Activated CD4-positive, alpha-beta T cell treated with anti-CD3 and anti-CD28 coated beads, Interleukin-2, amount 50 U/mL, for 1 hour (primary cell): ENCODE data around the gene PCDHGC3.

Source experiments
- DNase-seq: peaks from one replicate; pipeline ENCODE4 v3.0.0-alpha.2; 2020

PCDHGC3 gene

DNA sequence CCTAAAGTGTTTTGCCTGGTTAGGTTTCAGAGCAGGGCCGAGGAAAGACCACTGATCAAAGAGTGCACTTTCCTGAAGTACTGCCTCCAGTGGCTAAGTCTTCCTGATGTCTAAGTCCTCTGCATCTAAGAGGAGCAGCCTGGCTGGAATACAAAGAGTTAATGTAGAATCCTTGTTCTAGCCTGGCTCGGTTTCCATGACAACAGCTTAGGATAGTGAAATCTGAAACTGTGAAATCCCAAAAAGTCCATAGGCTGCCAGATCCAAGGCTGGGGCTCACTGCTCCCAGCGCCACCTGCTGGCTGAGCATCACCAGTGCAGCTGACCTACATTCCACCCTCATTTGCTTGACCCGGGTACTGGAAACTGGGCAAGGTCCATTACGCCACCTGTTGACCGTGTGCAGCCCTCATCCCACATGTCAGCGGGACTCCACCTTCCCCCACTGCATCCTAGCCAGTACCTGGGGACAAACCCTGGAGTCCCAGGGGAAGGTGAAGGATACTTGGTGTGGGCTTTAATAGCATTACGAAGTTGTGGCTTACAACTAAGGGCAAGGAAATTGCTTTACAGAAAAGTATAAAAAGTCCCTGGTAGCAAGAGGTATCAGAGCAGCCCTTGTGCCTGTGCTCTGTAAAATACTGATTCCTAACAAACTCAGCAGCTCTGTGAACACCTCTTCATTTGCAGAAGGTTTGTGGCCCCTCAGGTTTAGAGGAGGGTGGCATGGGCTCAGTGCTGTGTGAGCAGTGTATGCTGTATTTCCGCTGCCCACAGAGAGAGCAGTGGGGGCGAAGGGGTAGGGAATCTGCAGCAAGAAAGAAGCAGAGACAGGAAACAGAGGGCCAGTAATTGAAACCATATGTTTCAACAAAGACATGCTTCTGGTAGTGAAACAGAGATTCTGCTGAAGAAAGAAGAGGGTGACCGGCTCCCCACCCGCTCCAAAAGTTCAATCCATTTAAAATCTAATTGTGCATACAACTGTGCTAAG lies 49.1 kb downstream of the PCDHGC3 start:
- peak; percentile 45 for DNase-seq

GRCh38 chr5:141525653-141526052 lies 49.9 kb downstream of the PCDHGC3 start:
- no peak for DNase-seq

DNA sequence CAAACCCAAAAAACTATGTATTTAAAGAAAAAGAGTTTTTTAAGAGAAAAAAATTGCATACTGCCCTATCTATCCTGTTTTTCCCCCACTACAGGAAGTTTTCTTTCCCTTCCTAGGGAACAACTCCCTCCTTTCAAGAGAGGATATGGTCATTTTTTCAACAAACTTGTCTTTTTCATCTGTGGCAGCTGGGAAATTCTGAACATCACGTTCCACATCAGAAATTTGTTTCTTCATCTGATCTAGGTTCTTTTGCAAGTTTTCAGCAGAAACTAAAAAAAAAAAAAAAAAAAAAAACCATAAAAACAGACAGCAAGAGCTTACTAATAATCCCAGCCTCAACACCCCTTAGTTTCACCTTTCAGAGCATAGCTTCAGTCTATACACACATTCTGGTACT lies 51.7 kb downstream of the PCDHGC3 start:
- no peak for DNase-seq
